PC-3 (cell line): ENCODE results near the gene OR10G6.

Experiments used
- CTCF ChIP-seq: fragments of 300-600 bp; sonication (generic); conservative IDR thresholded peaks from 2 replicates; pipeline ENCODE4 v1.5.1; 2017; ENCODE audit warnings: antibody characterized with exemption, low read depth, mild to moderate bottlenecking, low read length
- EZH2phosphoT487 ChIP-seq: fragments of 300-600 bp; sonication (generic); IDR thresholded peaks from 2 replicates; pipeline ENCODE4 v1.6.1; 2018; ENCODE audit warnings: mild to moderate bottlenecking, antibody characterized with exemption, low read length, borderline replicate concordance

- no peak for TF ChIP-seq CTCF
- no peak for TF ChIP-seq EZH2phosphoT487
Observed at GRCh38 chr11:124026498-124026897, 31.5 kb upstream of the OR10G6 start, which contains the start of gene OR10G8.
